ENCODE data around the gene PRC1.

The PRC1 gene

DNA sequence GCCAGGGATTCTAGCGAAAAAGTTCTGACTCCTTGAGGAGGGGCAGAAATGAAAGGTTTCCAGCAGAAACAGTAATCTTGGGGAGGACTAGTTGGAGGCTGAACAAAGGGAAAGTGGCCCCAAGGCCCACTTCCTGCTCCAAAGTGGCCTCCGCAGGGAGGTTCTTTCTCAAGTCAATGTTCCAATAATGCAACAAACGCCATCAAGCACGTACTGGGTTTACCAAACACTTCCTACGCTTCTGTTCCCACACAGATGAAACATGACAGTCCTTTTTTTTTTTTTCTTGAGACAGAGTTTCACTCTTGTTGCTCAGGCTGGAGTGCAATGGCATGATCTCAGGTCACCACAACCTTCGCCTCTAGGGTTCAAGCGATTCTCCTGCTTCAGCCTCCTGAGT is 49.2 kb downstream of the PRC1 start:
- Histone ChIP-seq H3K27ac (ENCODE audit: low read depth, low read length) (no peak overlapping the region), H3K27me3 (ENCODE audit: control insufficient read depth, insufficient read depth, low read length) (no peaks in the 10 kb centered on the region), H3K9ac (ENCODE audit: low read depth, low read length) (no peak overlapping the region), H3K36me3 (ENCODE audit: control insufficient read depth, insufficient read depth, low read length) (peaks cover 87% of the 10 kb centered on the region), H3K4me3 (ENCODE audit: low read depth, low read length) (no peak overlapping the region), H3K9me3 (ENCODE audit: control insufficient read depth, insufficient read depth, low read length) (no peaks in the 10 kb centered on the region), H3K4me1 (ENCODE audit: control insufficient read depth, insufficient read depth, low read length) (no peaks in the 10 kb centered on the region)

DNA sequence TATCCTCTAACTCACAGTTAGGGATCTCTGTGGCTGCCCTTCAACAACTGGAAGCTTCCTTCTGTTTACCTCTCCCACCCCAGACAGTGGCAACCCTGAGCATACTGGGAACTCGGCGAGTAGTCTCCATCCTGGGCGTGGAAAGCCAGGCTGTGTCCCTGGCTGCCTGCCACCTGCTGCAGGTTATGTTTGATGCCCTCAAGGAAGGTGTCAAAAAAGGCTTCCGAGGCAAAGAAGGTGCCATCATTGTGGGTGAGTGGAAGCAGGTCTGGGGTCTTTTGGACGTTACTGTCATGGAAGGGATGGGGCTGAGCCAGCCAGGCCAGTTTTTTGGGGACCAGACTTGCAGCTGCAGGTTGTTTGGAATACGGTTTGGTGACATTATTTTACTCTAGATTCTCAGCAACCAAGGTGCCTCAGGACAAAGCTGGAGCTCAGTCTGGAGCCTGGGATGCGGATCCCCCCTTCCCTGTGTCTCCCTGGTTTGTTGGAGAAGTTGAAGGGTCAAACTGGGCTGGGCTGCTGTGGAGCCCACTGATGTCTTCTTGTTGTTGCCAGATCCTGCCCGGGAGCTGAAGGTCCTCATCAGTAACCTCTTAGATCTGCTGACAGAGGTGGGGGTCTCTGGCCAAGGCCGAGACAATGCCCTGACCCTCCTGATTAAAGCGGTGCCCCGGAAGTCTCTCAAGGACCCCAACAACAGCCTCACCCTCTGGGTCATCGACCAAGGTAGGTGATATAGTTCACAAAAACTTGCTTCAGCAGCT is 51.8 kb downstream of the PRC1 start:
- Histone ChIP-seq H3K4me3 (ENCODE audit: low read depth, low read length) (no peak overlapping the region), H3K36me3 (ENCODE audit: control insufficient read depth, insufficient read depth, low read length) (peaks cover 82% of the 10 kb centered on the region)

DNA sequence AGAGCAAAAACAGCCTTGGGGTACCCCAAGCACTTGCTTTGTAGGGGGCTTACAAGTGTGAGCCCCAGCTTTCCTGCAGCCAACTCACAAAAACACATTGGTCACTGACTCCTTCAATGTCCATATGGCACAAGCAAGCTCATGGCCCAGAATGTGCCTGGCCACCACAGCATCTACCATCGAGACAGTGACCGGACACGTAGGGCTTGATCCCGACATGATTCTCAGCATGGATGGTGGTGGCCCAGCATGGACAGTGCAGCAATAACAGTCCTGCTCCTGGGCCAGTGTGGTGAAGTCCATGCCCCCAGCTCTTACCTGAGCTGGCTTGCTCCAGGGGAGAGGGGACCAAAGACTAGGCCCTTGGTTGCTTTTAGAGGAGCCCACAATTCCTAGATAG is 53.3 kb downstream of the PRC1 start:
- Histone ChIP-seq H3K27ac (ENCODE audit: low read depth, low read length) (no peak overlapping the region), H3K27me3 (ENCODE audit: control insufficient read depth, insufficient read depth, low read length) (no peaks in the 10 kb centered on the region), H3K9ac (ENCODE audit: low read depth, low read length) (no peak overlapping the region), H3K4me1 (ENCODE audit: control insufficient read depth, insufficient read depth, low read length) (peaks cover 8% of the 10 kb centered on the region; the same call in 1 of the 2 replicates), H3K36me3 (ENCODE audit: control insufficient read depth, insufficient read depth, low read length) (peaks cover 77% of the 10 kb centered on the region), H3K4me3 (ENCODE audit: low read depth, low read length) (no peak overlapping the region), H3K9me3 (ENCODE audit: control insufficient read depth, insufficient read depth, low read length) (no peaks in the 10 kb centered on the region)

More for the DNA sequence above, 51.8 kb downstream of the PRC1 start:
- H3K4me1 ChIP-seq (ENCODE audit: control insufficient read depth, insufficient read depth, low read length) = no peaks in the 10 kb centered on the region
- H3K9me3 ChIP-seq (ENCODE audit: control insufficient read depth, insufficient read depth, low read length) = no peaks in the 10 kb centered on the region
- H3K9ac ChIP-seq (ENCODE audit: low read depth, low read length) = no peak overlapping the region
- no peak overlapping the region for H3K27ac ChIP-seq (ENCODE audit: low read depth, low read length)
- no peaks in the 10 kb centered on the region for H3K27me3 ChIP-seq (ENCODE audit: control insufficient read depth, insufficient read depth, low read length)

DNA sequence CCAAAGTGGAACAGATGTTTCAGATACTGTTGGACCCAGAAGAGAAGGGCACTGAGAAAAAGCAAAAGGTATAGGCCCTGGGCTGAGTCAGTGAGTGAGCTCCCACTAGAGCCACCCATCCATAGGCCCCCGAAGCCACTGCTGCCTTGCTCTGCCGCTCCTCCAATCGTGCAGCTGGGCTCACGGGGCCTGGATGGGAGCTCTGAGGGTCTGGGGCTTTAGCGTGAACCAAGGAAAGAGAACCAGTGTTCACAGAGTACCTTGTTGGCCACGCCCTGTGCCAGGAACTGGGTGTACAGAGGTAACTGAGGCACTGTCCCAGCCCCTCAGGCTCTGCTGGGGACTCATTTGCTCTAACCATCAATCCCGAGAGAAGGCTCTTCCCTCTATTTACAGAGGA is 54.6 kb downstream of the PRC1 start:
- H3K4me3 ChIP-seq (ENCODE audit: low read depth, low read length) = no peak overlapping the region
- no peaks in the 10 kb centered on the region for H3K27me3 ChIP-seq (ENCODE audit: control insufficient read depth, insufficient read depth, low read length)
- peaks cover 12% of the 10 kb centered on the region; the same call in 1 of the 2 replicates for H3K4me1 ChIP-seq (ENCODE audit: control insufficient read depth, insufficient read depth, low read length)
- no peak overlapping the region for H3K9ac ChIP-seq (ENCODE audit: low read depth, low read length)
- H3K9me3 ChIP-seq (ENCODE audit: control insufficient read depth, insufficient read depth, low read length) = no peaks in the 10 kb centered on the region
- no peak overlapping the region for H3K27ac ChIP-seq (ENCODE audit: low read depth, low read length)
- peaks cover 72% of the 10 kb centered on the region for H3K36me3 ChIP-seq (ENCODE audit: control insufficient read depth, insufficient read depth, low read length)

DNA sequence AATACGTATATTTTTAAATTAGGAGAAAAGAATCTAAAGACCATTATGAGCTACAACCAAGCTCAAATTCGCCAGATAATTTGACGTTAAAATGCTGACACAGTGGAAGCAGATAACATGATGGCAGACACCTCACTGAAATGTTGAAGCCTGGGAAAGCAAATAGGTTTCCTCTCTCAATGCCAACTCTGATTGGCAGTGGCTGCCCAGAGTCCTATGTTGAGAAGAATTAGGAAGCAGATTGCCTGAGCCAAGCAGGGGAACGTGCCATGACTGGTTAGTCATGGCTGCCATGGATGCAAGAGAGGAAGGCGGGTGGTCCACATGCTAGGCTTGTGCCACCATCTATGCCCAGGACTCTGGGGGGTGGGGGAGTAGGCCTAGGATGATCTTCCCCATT is 56.1 kb downstream of the PRC1 start:
- Histone ChIP-seq H3K27ac (ENCODE audit: low read depth, low read length) (no peak overlapping the region), H3K9me3 (ENCODE audit: control insufficient read depth, insufficient read depth, low read length) (no peaks in the 10 kb centered on the region), H3K4me1 (ENCODE audit: control insufficient read depth, insufficient read depth, low read length) (peaks cover 19% of the 10 kb centered on the region), H3K36me3 (ENCODE audit: control insufficient read depth, insufficient read depth, low read length) (peaks cover 57% of the 10 kb centered on the region), H3K4me3 (ENCODE audit: low read depth, low read length) (no peak overlapping the region), H3K27me3 (ENCODE audit: control insufficient read depth, insufficient read depth, low read length) (peaks cover 4% of the 10 kb centered on the region; the same call in 1 of the 2 replicates), H3K9ac (ENCODE audit: low read depth, low read length) (no peak overlapping the region)

DNA sequence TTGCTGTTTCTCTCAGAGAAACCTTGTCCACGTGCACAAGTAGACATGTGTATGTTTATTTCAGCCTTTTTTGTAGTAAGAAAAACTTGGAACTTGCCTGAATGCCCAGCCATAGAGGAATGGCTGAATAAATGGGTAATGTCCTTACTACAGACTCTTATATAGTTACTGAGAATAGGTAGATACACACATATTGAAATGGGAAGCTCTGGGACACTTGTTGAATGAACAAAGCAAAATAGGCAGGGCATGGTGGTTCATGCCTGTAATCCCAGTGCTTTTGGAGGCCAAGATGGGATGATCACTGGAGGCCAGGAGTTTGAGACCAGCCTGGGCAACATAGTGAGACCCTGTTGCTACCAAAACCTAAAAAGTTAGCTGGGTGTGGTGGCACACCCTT is 57.5 kb downstream of the PRC1 start:
- H3K4me3 ChIP-seq (ENCODE audit: low read depth, low read length) = no peak overlapping the region
- H3K4me1 ChIP-seq (ENCODE audit: control insufficient read depth, insufficient read depth, low read length) = peaks cover 24% of the 10 kb centered on the region
- no peak overlapping the region for H3K9ac ChIP-seq (ENCODE audit: low read depth, low read length)
- peaks cover 43% of the 10 kb centered on the region for H3K36me3 ChIP-seq (ENCODE audit: control insufficient read depth, insufficient read depth, low read length)
- no peak overlapping the region for H3K27ac ChIP-seq (ENCODE audit: low read depth, low read length)
- peaks cover 9% of the 10 kb centered on the region; the same call in 1 of the 2 replicates for H3K27me3 ChIP-seq (ENCODE audit: control insufficient read depth, insufficient read depth, low read length)
- H3K9me3 ChIP-seq (ENCODE audit: control insufficient read depth, insufficient read depth, low read length) = no peaks in the 10 kb centered on the region

DNA sequence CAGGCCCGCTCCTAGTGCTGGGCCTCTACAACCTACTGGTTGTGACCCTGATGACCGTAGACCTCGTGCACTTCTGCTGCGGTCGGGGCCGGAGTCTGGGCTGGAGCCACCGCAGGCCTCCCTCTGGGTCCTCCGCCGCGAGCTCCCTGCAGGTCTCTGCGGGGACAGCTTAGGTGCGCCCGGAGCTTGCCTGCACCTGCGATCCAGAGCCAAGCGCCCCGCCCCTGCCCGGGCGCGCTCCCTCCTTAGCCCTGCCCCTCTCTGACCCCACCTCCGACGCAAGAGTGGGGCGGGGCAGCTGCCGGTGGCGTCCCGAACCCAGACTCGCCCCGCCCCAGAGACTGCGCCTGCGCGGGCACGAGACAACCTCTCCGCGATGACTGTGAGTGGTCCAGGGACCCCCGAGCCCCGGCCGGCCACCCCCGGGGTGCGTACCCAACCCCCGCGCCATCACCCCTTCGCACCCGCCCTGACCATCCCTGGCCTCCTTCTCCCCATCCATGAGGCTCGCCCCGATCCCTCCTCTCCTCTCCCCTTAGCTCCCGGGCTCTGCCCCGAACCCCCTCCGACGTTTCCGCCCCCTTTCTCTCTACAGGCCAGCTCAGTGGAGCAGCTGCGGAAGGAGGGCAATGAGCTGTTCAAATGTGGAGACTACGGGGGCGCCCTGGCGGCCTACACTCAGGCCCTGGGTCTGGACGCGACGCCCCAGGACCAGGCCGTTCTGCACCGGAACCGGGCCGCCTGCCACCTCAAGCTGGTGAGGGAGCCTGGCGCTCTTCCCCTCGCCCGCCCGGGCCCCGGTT is 59.2 kb downstream of the PRC1 start, which contains the start of gene UNC45A:
Gene UNC45A, plus strand, starts transcription at position 337 of the 803 bp plus-strand sequence. Its CDS starts 40 bp downstream, at position 377.
- peak within 1 kb of the TSS; percentile 73 for H3K4me3 ChIP-seq (ENCODE audit: low read depth, low read length)
- no peaks in the 10 kb centered on the region for H3K9me3 ChIP-seq (ENCODE audit: control insufficient read depth, insufficient read depth, low read length)
- peaks cover 29% of the 10 kb centered on the region for H3K36me3 ChIP-seq (ENCODE audit: control insufficient read depth, insufficient read depth, low read length)
- H3K27ac ChIP-seq (ENCODE audit: low read depth, low read length) = peak within 1 kb of the TSS; percentile 33
- no peak within 1 kb of the TSS for H3K9ac ChIP-seq (ENCODE audit: low read depth, low read length)
- H3K27me3 ChIP-seq (ENCODE audit: control insufficient read depth, insufficient read depth, low read length) = peaks cover 9% of the 10 kb centered on the region; the same call in 1 of the 2 replicates
- H3K4me1 ChIP-seq (ENCODE audit: control insufficient read depth, insufficient read depth, low read length) = peaks cover 24% of the 10 kb centered on the region

DNA sequence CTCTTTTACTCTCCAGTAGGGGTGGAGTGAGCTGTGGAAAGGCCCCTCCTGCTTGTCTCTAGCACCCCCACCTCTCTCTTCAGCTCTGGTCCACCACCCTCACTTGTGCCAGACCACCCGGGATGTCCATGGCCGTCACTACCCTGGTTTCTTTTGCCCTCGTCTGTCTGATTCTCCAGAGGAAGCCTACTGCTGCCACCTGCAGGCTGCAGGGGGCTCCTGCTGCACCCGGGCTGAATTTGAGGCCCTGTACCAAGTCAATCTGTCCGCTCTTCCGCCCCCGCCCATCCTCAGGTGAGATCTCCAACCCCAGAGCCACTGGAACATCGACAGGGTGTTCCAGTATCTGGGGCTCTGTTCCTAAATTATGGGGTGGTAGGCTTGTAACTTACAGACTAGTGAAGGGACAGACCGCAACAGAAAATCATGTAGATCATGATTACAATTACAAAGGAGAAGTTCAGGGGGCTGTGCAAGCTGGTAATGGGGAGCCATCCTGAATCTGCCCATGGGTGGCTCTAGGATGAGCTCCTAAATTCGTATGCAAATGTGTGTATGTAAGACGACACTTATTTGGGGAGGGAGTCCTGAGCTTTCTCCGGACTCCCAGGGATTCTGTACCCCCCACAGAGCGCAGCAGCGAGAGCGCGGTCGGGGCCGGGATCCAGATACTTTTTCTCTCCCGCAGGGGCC is 59.9 kb downstream of the PRC1 start:
- peaks cover 24% of the 10 kb centered on the region for H3K4me1 ChIP-seq (ENCODE audit: control insufficient read depth, insufficient read depth, low read length)
- H3K27ac ChIP-seq (ENCODE audit: low read depth, low read length) = no peak overlapping the region
- H3K36me3 ChIP-seq (ENCODE audit: control insufficient read depth, insufficient read depth, low read length) = peaks cover 21% of the 10 kb centered on the region
- H3K9ac ChIP-seq (ENCODE audit: low read depth, low read length) = no peak overlapping the region
- peaks cover 9% of the 10 kb centered on the region; the same call in 1 of the 2 replicates for H3K27me3 ChIP-seq (ENCODE audit: control insufficient read depth, insufficient read depth, low read length)
- H3K9me3 ChIP-seq (ENCODE audit: control insufficient read depth, insufficient read depth, low read length) = no peaks in the 10 kb centered on the region
- H3K4me3 ChIP-seq (ENCODE audit: low read depth, low read length) = peak overlapping the region; percentile 73

DNA sequence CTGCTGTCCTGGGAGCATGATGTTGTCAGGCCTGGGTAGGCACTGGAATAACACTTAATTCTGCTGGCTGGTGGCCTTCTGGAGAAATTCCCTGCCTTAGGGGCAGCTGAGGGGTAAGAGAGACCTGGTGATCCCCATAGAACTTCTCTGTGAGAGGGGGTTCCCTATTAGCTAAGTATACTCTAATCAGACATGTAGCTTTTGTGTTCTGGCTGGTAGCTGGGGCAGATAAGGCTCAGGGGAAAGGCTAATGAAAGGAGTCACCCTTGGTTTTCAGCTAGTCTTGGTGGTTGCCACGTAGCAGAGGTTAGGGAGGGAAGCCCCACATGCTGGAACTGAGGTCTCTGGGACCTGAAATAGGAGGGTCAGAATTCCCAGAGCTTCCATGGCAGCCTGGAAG is 61.0 kb downstream of the PRC1 start:
- Histone ChIP-seq H3K9me3 (ENCODE audit: control insufficient read depth, insufficient read depth, low read length) (no peaks in the 10 kb centered on the region), H3K4me1 (ENCODE audit: control insufficient read depth, insufficient read depth, low read length) (peaks cover 24% of the 10 kb centered on the region), H3K27ac (ENCODE audit: low read depth, low read length) (no peak overlapping the region), H3K36me3 (ENCODE audit: control insufficient read depth, insufficient read depth, low read length) (peaks cover 15% of the 10 kb centered on the region), H3K4me3 (ENCODE audit: low read depth, low read length) (no peak overlapping the region), H3K27me3 (ENCODE audit: control insufficient read depth, insufficient read depth, low read length) (peaks cover 9% of the 10 kb centered on the region; the same call in 1 of the 2 replicates), H3K9ac (ENCODE audit: low read depth, low read length) (no peak overlapping the region)

DNA sequence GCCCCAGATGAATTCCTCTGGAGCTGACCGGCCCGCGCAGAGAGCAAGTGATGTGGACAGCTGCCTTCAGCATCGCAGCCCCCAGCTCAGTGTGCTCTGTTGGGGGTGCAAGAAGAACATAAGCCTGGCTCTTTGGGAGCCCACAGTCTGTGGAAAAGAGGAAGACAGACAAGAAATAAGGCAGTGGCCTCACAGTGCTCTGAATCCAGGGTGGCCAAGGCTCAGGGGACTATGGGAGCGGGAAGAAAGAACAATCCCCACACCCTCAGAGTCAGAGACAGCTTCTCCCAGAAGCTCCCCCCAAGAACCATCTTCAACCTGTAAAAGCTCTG is 61.7 kb downstream of the PRC1 start:
- Histone ChIP-seq H3K9me3 (ENCODE audit: control insufficient read depth, insufficient read depth, low read length) (no peaks in the 10 kb centered on the region), H3K27me3 (ENCODE audit: control insufficient read depth, insufficient read depth, low read length) (peaks cover 9% of the 10 kb centered on the region; the same call in 1 of the 2 replicates), H3K4me3 (ENCODE audit: low read depth, low read length) (peak overlapping the region; percentile 84; the same call in 1 of the 2 replicates), H3K36me3 (ENCODE audit: control insufficient read depth, insufficient read depth, low read length) (peaks cover 10% of the 10 kb centered on the region), H3K4me1 (ENCODE audit: control insufficient read depth, insufficient read depth, low read length) (peaks cover 24% of the 10 kb centered on the region), H3K9ac (ENCODE audit: low read depth, low read length) (no peak overlapping the region), H3K27ac (ENCODE audit: low read depth, low read length) (no peak overlapping the region)

Data from HUES48 (cell line).